ENCODE data around the gene DIPK1B.
A peak's percentile ranks its signal among the peaks of the same experiment; 100 is the strongest.

GRCh38 chr9:136726631-136727191 lies 14.3 kb downstream of the DIPK1B start:
- TF ChIP-seq POLR2A (IDR thresholded peaks at IDR 0.05), result no peak
- TF ChIP-seq CTCF (IDR thresholded peaks at IDR 0.05), result peak in 1 of 4 experiments; percentile 24
- no peak for TF ChIP-seq EP300 (IDR thresholded peaks at IDR 0.05)
